HG02970 (cell line): Measurements from ENCODE around the gene RDH16.
"Not testable (repeated sequence)": the region's sequence is repeated elsewhere in the genome, so short reads cannot be mapped to it uniquely, and the experiment has no call there.

Experiments used
- ATAC-seq: cut with Tn5 transposase; IDR thresholded peaks from one replicate; pipeline ENCODE4 v1.9.1; 2021; ENCODE audit warnings: mild to moderate bottlenecking, moderate library complexity, moderate number of reproducible peaks; ENCODE audit not compliant: unreplicated experiment, low FRiP score

The RDH16 gene

DNA sequence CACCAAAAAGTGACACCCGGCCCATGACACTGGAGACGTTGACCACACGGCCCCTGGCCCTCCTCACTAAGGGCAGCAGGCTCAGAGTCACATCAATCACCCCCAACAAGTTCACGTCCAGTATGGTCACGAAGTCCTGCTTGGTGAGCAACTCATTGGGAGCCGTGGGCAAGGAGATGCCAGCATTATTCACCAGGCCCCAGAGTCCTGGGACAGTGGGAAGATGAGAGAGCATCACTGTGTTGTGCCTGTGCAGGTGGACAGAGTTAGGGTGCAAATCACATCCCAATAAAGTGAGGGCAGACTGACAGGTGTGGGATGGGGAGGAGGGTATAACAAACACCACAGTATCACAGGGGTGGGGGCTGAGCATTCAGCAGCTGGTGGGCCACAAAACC, 2.5 kb downstream of the RDH16 start:
- ATAC-seq: no peak

DNA sequence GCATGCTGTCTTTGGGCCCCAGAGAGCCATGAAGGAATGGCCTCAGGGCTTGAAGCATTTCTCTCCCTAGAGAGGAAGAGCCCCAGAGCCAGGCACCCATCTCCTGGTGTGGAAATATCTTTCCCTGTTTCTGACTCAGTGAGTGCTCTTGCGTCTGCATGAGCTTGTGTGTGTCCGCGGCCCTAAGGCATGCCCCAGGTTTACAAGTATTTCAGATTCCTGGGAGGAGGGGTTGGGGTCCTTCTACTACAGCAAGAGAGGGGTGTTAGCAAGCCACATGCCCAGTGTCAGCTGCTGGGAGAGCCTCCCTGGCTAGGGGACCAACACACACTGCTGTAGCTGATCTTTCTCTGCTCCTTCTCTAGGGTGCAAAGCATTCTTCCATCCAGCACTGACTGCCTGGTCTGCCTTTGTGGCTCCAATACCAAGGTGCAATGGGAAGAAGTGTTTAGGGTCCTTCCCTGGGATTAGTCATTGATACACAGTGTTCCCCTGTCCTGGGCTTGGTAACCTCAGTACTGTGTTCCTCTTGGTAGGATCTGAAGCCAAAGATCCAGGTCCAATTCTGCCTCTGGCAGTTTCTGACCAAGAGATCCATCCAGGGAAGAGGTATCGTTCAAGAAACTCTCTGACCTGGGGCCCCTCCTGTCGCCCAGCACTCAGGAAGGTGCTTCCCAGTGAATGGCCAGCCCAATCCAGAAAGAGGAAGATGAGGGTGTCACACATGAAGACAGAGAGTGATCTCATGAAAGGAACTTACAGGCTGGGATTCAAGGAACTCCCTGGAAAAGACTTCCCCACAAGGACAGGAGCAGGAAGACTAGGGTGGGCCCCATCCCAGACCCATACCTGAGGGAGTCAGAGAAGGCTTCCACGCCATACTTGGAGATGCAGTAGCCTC, 3.1 kb downstream of the RDH16 start:
- ATAC-seq: no peak

DNA sequence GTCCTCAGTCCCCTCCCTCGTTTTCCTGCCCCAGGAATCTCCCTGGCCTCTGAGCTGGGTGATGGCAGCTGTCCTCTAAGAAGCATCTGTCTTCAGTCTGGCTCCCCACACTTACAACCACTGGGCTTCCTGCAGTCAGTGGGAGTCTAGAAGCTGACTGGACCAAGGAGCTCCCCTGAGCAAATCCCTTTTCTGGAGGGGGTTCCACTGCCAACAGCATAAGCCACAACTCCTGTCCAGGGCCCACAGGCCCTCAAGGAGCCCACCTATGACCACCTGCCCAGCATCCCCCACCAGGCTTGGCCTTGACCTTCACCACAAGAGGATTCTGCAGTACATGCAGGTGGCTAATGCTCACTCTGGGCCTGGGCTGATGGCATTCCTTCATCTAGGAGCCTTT, 4.1 kb downstream of the RDH16 start:
- no peak for ATAC-seq

DNA sequence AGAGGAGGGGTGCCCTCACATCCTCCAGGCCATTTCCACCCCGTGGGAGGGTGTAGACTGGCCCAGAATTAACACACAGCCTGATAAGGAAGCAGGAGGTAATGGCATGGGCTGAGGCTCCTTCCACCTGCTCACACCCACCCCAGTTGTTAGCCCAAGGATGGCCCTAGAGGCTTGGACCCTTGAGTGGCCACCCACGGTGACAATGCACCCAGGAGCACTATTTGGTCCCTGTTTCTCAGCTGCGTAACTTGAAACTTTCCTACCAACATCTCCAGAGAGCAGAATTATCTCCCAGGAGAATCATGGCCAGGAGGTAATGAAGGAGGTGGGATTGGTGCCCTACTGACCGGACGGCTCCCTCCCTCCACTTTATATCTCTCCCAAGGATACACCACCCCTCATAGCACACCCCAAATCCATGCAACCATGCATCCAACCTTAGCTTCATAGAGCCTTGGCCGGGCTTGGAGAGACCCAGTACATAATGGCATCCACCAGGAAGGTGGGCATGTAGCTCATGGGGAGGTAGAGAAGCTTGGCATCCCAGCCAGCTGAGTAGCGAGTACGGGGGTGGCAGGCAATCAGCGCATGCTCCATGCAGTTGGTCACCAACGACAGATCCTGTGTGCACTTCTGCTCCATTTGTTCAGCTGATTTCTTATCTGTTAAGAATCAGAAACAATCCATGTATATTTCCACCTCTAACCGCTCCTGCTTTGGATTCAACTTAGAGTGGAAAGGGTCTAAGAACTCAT, 5.6 kb downstream of the RDH16 start:
- ATAC-seq: no peak

DNA sequence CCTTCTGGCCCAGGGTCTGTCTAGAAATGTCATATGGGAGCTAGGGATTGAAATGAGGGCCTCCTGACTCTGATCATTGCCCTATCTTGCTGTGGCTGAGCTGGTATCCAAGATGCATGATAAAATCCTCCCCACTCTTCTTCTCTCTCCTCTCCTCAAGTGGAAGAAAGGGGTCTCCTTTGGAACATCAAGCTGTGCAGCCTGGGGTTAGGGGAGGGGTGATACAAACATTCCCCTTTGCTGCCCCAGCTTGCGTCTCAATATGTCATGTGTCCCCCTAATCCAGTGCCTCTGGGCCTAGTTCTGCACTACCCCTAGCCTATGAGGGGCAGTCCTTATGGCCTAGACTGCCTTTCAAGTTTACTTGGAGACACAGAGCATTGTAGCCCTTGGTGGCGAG, 8.5 kb downstream of the RDH16 start:
- no peak for ATAC-seq

DNA sequence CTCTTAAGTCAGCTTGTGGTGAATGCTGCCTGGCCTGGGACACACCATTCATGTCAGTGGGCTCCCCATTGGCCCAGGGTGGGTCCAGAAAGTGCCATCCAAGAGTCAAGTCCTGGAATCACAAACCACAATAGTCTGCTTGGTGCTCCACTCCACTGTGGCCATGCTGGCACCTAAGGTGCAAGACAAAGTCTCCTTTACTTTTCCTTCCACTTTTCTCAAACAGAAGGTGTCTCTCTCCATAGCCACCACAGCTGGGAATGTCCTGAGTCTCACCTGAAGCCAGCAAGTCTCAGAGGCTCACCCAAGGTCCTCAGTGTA, 9.0 kb downstream of the RDH16 start:
- ATAC-seq: no peak

DNA sequence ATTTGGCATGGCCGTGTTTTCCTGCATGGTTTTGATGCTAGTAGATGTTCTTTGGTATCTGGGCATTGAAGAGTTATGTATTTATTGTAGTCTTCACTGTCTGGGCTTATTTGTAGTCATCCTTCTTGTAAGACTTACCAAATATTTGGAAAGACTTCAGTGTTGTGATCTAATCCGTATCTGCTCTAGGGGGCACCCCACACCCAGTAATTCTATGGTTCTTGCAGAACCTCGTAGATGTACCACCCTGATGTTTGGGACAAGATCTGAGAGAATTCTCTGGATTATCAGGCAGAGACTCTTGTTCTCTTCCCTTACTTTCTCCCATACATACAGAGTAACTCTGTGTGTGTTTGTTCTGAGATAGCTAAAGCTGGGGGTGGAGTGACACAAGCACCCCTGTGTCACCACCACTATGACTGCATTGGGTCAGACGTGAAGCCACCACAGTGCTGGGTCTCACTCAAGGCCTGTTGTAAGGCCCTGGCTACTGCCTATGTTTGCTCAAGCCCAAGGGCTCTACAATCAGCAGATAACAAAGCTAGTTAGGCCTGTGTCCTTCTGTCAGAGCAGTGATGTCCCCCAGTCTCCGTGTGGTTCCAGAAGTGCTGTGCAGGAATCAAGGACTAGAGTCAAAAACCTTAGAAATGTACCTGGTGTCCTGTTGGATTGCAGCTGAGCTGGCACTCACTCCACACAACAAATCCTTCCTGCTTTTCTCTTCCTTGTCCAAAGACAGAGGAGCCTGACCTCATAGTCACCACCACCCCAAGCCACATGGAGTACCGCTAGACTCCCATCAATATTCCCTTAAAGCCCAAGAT, 9.6 kb downstream of the RDH16 start:
- ATAC-seq: no peak

DNA sequence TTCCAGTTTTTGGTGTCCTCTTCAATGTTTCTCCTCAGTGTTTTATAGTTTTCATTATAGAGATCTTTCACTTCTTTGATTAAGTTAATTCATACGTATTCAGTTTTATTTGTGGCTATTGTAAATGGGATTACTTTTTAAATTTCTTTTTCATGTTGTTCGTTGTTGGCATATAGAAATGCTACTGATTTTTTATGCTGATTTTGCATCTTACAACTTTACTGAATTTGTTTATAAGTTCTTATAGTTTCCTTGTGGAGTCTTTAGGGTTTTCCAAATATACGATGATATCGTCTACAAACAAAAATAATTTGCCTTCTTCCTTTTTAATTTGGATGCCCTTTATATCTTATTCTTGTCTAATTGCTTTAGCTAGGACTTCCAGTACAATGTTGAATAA, 13.5 kb downstream of the RDH16 start:
- ATAC-seq: no peak

DNA sequence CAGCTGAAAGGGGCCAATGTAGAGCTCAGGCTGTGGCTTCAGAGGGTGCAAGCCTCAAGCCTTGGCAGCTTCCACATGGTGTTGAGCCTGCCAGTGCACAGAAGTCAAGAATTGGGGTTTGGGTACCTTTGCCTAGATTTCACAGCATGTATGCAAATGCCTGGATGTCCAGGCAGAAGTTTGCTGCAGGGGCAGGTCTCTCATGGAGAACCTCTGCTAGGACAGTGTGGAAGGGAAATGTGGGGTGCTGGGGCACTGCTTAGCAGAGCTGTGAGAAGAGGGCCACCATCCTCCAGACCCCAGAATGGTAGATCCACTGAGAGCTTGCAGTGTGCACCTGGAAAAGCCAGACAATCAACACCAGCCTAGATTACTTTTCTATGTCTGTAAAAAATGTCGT, 14.0 kb downstream of the RDH16 start:
- not testable (repeated sequence) for ATAC-seq

DNA sequence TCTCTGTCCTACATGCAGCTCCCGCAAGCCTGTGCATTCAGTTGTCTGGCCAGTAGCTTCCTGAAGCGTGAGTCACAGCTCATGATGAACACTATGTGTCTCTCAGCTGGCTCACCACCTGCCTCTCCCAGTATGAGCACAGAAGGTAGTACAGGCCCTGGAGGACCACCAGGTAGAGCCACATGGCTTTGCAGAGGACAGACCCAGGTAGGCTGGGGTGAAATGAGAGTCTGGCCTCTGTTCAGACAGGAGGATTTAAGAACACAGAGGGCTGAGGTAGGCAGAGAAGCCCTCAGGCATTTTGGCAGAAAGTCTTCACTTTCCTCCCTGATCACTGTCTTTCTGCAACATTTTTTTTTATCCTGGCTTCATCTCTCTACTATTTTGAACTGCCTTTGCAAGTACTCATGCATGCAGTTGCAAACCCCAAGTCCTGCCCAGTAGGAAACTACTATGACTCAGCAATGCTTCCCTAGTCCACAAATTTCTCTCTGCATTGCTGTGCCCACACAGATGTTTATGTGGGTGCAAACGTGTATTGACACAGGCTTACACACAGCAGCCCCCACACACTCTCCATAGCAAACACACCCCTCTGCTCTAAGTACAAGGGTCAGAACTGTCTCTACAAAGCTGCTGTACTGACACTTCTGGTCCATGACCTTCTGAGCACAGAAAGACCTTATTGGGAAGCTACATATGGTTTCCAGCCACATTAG, 15.9 kb downstream of the RDH16 start:
- no peak for ATAC-seq

DNA sequence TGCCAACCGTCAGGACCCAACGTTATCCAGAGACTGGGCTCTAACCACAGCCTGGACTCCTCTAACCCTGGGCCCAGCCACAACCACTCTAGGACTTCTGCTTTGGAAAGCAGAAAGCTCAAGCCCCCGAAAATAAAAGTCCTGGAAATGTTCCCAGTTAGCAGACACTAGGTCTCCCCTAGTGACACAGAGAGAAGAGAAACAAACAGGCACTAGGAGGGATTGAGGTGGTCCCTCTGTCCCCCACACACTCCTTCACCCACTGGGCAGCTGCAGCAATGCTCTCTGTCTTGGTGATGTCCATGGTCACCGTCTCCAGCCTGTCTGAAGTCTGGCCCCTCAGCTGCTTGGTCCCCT, 16.5 kb downstream of the RDH16 start:
- ATAC-seq: not testable (repeated sequence)

DNA sequence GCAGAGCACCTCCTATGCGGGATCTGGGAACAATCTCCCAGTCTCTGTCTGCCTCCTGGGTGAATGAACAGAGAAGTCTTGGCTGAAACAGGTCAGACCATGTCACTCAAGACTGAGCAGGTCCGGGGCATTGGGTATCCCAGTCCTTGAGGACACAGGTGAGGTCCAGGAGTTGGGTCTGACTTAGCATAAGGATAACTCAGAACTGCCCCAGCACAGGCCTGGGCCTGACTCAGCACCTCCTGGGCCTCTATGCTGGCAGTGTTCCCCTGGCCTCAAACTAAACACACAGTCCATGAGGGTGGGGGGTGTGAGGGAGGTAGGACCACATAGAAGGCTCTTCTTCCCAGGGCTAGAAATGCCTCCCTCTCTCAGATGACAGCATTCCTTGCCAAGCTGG, 21.7 kb downstream of the RDH16 start:
- no peak for ATAC-seq

DNA sequence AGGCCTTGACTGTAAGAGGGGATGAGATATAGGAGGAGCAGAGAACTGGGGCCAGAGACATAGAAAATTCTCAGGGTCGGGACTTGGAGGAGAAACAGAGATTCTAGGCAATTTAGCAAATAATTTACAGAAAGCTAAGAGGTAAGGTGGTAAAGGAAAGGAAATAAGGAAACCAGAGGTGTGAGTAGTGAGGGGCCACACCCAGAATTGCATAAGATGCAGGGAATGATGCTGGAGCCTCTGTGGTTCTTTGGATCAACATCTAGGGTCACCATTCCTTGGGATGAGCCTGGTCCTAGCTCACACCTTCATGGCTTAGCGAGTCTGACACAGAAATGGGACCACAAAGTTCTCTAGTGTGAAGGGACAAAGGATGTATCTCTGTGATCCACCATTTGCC, 22.3 kb downstream of the RDH16 start:
- no peak for ATAC-seq

DNA sequence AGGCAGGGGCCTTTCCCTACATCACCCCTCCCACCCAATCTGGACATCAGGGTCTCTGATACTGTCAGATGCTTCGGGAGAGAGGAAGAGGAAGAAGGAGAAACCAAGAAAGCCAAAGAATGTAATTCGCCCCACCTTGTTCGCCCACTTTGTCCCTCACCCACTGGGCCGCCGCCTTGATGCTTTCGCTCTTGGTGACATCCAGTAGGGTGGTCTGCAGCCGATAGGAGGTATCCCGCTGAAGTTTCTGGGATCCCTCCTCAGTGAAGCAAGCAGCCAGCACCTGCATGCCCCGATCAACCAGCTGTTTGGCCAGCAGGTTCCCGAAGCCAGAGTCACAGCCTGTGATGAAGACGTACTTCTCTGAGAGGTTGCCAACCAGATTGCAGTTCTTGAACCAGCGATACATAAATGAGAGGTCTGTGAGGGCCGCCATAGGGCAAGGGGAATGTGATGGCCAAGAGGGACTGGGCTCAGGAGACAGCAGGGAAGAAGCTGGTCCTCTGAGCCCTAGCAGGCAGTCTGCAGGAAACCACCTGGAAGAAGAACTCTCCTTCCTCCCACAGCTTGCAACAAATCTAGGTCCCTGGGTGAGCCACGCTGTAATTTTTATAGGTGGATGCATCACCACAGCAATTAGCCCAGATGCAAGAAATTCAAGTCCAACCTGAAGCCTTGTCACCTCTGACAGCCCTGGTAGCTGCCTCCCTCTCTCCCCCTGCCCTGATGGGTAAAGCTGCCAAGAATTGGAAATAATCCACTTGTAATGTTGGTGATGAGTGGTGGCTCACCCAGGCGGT, 23.4 kb downstream of the RDH16 start, which contains the start of gene SDR9C7:
Gene SDR9C7, minus strand, starts transcription at position 583 of the 800 bp plus-strand sequence. Its CDS starts 147 bp downstream, at position 436.
- ATAC-seq: no peak

DNA sequence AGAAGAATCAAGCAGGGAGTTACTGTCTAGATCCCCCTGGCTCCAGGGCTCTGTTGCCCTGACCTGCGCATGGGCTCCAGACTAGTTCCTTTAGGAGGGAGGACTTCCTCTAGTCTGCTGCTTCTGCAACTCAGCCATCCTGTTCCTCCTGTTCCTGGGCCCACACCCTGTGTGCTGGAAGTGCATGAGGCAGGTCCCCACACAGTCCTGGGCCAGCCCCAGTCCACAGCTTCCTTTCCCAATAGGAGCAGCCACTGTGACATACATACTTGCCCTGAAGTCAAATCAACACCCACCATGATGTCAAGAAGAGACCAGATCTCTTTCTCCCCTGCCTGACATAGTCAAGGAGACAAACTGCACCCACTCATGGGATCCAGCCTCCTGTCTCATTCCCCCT, 24.5 kb downstream of the RDH16 start:
- no peak for ATAC-seq

DNA sequence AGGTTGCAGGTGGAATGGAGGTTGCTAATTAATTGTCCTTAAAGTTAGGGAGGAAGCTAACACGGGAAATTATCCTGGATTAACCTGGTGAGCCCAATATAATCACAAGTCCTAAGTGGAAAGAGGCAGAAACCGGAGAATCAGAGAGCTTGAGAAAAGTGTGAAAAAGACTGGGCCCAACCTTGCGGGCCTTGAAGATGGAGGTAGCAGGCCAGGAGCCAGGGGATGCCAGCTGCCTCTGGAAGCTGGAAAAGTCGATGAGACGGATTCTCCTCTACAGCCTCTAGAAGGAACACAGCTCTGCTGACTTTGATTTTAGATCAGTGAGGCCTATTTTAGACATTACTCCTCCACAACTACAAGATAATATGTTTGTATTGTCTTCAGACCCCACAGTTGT, 25.3 kb downstream of the RDH16 start:
- ATAC-seq: no peak

DNA sequence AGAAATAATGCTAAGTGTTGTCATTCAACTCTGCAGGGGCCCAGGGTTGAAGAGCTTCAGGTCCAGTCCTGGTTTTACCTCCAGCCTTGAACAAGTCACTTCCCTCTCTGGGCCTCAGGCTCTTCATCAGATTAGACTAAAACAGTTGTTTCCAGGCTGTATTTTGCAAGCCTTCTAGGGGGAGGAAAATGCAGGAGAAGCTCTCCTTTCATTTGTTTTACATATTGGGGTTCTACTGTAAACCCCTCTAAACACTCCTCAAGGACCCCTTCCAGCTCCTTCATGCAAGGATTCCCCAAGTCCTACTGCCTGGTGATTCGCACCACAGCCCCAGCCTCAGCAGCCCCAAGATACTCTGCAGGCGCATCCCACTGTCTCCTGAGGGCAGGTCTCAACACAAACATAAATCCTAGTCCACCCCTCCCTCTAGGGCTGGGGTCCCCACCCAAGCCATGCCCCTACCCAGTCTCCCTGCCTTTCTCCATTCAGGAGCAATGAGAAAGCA, 25.9 kb downstream of the RDH16 start:
- ATAC-seq: no peak

DNA sequence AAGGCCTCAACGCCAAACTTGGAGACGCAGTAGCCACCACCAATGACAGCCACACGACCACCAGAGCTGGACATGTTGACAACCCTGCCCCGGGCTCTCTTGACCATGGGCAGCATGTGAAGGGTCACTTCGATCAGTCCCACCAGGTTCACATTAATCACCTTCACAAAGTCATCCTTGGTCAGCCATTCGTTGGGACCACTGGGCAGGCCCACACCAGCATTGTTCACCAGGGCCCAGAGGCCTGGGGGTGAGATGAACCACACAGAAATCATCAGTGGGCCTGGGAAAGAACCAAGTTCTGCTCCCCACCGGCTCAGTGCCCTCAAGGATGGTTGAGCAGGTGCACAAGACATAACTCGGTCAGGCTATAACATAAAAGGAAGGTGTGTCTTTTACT, 27.2 kb downstream of the RDH16 start:
- ATAC-seq: no peak

DNA sequence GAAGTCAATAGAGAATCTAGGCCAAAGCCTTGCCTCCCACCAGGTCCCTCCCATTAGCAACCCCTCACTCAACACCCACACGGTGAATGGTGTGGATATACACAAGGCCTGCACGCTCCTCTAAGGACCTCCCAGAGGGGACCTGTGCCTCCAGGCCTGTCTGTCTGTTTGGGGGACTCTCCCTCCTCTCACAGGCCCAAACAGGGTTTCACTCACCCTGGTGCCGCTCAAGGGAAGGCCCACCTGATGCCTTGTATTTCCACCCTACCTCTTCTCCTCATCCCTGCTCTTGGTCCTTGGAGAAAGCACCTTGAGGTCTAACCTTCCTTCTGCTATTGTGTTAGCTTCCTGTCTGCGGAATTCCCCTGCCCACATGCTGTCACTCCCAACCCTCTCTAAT, 27.6 kb downstream of the RDH16 start:
- ATAC-seq: no peak
